Renal pelvis (tissue), 4 donors: ENCODE measurements around the gene FBXL17. TPM values are rescaled to one million over a fixed set of nuclear protein-coding genes. Genes with fewer than 3 reads are reported as not detected.

Experiments used
- DNase-seq: peaks from one replicate; pipeline ENCODE4 v3.0.0-alpha.2; 2013
- polyA plus RNA-seq, 3 donors: library from polyadenylated mRNA; unstranded; fragments of 120-200 nt; gene quantifications; one replicate each; pipeline ENCODE4 v1.2.1, GENCODE V29; 2013; ENCODE audit not compliant: insufficient read length in 3 of 3

Gene FBXL17
- polyA plus RNA-seq, 3 donors = 26.3 to 32.7 (median 27.0) TPM

- DNase-seq = no peak
These were observed 375.1 kb downstream of the FBXL17 start for GRCh38 chr5:108006791-108007190.

- DNase-seq = no peak
These were observed 378.7 kb downstream of the FBXL17 start for GRCh38 chr5:108003178-108003577.

GRCh38 chr5:108001222-108001621 is 380.7 kb downstream of the FBXL17 start:
- DNase-seq = no peak

- DNase-seq = no peak
These were observed 384.4 kb downstream of the FBXL17 start for GRCh38 chr5:107997338-107997980.

GRCh38 chr5:107993341-107993740 is 388.6 kb downstream of the FBXL17 start:
- DNase-seq = no peak

GRCh38 chr5:107990881-107991810 is 390.8 kb downstream of the FBXL17 start:
- DNase-seq = no peak

GRCh38 chr5:107985144-107985543 is 396.8 kb downstream of the FBXL17 start:
- no peak for DNase-seq

GRCh38 chr5:107982703-107983425 is 399.0 kb downstream of the FBXL17 start:
- no peak for DNase-seq

- DNase-seq = peak; percentile 53
These were observed 400.8 kb downstream of the FBXL17 start for GRCh38 chr5:107980923-107981692.

- DNase-seq = no peak
These were observed 402.0 kb downstream of the FBXL17 start for GRCh38 chr5:107979900-107980299.

- DNase-seq = no peak
These were observed 402.6 kb downstream of the FBXL17 start for GRCh38 chr5:107979291-107979690.

GRCh38 chr5:107977550-107978071 is 404.3 kb downstream of the FBXL17 start:
- DNase-seq = no peak

- no peak for DNase-seq
These were observed 406.3 kb downstream of the FBXL17 start for GRCh38 chr5:107975568-107975967.

GRCh38 chr5:107971846-107972245 is 410.1 kb downstream of the FBXL17 start:
- no peak for DNase-seq

- DNase-seq = no peak
These were observed 412.1 kb downstream of the FBXL17 start for GRCh38 chr5:107969847-107970246.

- no peak for DNase-seq
These were observed 412.9 kb downstream of the FBXL17 start for GRCh38 chr5:107968998-107969397.

- no peak for DNase-seq
These were observed 413.5 kb downstream of the FBXL17 start for GRCh38 chr5:107968406-107968843.

- no peak for DNase-seq
These were observed 415.7 kb downstream of the FBXL17 start for GRCh38 chr5:107966201-107966600.

GRCh38 chr5:107964722-107965121 is 417.2 kb downstream of the FBXL17 start:
- no peak for DNase-seq

GRCh38 chr5:107959573-107960279 is 422.2 kb downstream of the FBXL17 start:
- DNase-seq = no peak

GRCh38 chr5:107958861-107959260 is 423.0 kb downstream of the FBXL17 start:
- no peak for DNase-seq
